Measurements from ENCODE around the gene HEPACAM. TPM values are rescaled to one million over a fixed set of nuclear protein-coding genes. Genes with fewer than 3 reads are reported as not detected.
A peak's percentile ranks its signal among the peaks of the same experiment; 100 is the strongest.

The HEPACAM gene
- total RNA-seq, 1 experiment from 2014 or later, result not detected

GRCh38 chr11:124900464-124900863, 35.4 kb downstream of the HEPACAM start:
- peak; percentile 94 for DNase-seq (ENCODE audit: low read depth)

GRCh38 chr11:124899383-124900145, 36.3 kb downstream of the HEPACAM start:
- DNase-seq (ENCODE audit: low read depth), result peak; percentile 36

DNA sequence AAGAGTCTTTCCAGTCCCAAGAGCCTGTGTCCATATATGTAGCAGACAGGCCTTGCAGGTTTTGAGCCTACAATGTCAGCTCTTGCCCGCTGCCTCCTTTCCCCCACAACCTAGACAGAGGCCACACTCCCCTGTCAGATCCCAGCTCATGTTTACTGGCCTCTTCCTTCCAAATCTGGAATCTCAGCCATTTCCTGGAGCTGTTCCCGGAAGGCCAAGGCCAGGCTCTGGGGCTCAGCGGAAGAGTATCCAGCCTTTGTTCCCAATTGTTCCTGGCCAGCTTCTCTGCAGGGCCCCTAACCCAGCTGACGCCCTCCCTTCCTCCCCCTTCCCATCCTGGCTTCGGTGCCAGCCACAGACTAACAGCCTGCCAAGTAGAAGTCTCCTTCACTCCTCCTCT, 37.1 kb downstream of the HEPACAM start:
- peak; percentile 82 for DNase-seq (ENCODE audit: low read depth)

GRCh38 chr11:124898263-124898680, 37.6 kb downstream of the HEPACAM start:
- peak; percentile 95 for DNase-seq (ENCODE audit: low read depth)

DNA sequence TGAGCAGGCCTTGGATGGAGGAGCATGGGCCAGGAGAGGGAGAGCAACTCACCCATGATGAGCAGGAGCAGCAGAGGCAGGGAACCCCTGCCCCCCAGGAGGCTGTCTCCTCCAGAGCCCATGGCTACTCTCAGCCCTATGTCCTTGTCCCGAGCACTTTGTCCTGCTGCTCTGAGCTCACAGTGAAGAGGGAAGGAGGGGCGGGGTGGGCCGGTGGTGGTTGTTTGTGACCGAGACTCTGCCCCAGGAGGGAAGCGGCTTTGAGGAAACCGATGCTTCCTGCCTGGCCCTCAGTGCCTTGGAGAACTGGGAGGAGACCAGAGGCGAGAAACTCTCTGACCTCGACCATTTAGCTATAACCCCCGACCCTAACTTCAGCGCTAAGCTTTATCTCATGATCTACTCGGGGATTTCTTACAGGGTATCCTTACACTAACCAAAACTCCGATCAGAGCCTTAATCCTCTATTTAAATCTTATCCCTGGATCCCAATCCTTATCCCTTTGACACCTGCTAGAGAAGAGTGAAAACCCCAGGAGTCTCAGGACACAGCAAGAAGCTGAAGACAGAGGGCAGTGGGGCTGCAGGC, 38.1 kb downstream of the HEPACAM start, which contains the start of gene ROBO4:
Gene ROBO4, minus strand, starts transcription at position 192 of the 589 bp plus-strand sequence. Its CDS starts 70 bp downstream, at position 122.
- DNase-seq (ENCODE audit: low read depth), result peak; percentile 30

- DNase-seq (ENCODE audit: low read depth), result peak; percentile 83
Observed at GRCh38 chr11:124896821-124897391, 38.9 kb downstream of the HEPACAM start.

GRCh38 chr11:124896071-124896750, 39.6 kb downstream of the HEPACAM start:
- peak; percentile 47 for DNase-seq (ENCODE audit: low read depth)

DNA sequence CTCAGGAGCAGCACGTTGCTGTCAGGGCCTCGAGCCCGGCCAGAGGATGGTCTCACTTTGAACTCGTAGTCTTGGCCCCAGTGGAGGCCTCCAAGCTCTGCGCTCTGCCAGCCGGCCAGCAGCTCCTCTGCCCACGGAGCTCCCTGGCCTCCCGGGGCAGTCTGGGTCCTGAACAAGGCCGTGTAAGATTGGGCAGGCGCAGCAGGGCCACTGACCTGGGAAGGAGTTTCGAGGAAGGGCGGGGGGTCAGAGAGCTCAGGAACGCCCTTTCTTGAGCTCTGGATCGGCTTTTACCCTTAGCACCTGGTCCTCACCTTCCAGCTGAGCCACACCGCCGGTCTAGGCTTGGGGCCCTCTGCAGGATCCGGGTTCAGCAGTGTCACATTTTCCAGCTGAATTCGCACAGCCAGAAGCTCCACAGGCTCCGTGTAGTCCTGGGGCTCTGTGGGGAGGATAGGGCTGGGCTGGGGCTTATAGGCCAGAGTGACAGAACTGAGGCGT, 40.3 kb downstream of the HEPACAM start:
- no peak for DNase-seq (ENCODE audit: low read depth)

GRCh38 chr11:124894606-124895430, 41.0 kb downstream of the HEPACAM start:
- DNase-seq (ENCODE audit: low read depth), result no peak

DNA sequence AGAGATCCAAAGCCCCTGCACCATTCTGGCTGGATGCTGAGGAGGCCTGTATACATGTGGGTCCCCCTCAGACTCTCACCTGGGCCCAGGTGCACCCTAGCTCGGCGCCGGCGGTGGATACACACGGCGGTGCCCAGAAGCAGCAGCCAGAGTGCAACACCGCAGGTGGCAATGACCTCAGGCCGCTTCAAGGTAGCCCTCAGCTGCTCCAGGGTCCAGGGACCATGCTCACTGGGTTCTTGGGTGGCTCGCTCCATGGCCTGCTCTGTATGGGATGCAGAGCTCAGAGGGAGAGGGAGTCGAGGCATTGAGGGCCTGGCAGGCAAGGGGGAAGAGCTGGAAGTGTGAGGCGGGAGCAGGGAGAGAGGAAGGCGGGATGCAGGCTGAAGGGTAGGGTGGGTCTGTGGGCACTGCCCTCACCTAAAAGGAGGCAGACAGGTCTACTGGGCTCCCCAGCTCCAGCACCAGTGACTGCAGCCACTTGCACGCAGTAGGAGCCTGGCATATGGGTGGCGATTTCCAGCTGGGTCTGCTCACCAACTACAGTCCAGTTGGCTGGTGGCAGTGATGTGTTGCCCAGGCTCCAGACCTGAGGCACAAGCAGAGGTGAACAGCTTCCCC, 42.0 kb downstream of the HEPACAM start:
- no peak for DNase-seq (ENCODE audit: low read depth)

- DNase-seq (ENCODE audit: low read depth), result no peak
Observed at GRCh38 chr11:124892750-124893454, 42.9 kb downstream of the HEPACAM start.

GRCh38 chr11:124892146-124892545, 43.7 kb downstream of the HEPACAM start:
- DNase-seq (ENCODE audit: low read depth), result no peak

DNA sequence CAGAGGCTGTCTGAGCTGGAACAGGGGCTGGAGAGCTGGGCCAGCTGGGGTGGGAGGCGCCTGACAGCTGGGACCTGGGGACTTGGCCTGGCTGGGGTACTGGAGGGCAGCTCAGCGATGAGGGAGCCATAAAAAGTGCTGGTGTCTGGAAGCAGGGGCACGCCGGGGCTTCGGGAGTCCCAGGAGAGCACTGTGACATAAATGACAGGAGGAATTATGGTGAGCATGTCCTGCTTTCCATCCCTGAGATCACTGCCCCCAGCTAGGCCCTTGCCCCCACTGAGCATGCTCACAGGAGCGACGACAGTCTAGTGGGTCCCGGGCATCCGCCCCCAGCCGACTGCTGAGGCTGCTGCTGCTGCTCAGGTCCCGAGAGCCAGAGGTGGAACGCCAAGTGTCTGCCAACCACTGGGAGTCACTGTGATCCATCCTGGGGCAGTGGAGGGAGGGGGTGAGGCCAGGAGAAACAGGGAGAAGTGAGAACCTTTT, 44.4 kb downstream of the HEPACAM start:
- no peak for DNase-seq (ENCODE audit: low read depth)

DNA sequence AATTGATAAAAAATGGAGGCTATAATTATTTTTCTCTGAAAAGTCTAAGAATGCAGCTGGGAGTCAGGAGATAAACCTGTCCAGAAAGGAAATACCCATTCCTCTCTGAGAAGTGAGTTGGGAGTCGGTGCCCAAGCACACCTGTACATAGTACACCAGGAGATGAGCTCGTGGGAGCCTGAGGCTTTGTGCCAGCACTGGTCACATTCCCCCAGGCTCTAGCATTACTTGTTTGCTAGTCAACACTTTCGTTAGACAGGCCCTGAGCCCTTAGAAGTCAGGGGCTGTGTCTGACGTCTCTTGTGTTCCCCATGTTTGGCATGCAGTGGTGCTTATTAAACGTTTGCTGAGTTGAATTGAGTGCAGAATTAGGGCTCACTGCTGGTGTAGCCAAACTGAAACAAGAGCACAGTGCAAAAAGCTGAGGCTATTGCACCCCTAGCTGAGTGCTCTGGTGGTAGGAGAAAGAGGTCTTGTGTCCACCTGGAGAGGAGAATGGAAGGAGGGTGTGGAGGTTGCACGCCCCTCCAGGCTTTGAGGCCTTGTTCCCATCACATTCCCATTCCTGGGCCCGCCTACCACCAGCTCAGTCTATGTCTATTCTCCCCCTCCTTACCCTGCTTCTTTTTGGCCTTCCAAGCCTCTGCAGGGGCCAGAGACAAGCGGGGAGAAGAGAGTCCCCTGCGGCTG, 45.0 kb downstream of the HEPACAM start:
- DNase-seq (ENCODE audit: low read depth), result no peak

- no peak for DNase-seq (ENCODE audit: low read depth)
Observed at GRCh38 chr11:124890151-124890550, 45.7 kb downstream of the HEPACAM start.

GRCh38 chr11:124889191-124890091, 46.4 kb downstream of the HEPACAM start:
- no peak for DNase-seq (ENCODE audit: low read depth)

DNA sequence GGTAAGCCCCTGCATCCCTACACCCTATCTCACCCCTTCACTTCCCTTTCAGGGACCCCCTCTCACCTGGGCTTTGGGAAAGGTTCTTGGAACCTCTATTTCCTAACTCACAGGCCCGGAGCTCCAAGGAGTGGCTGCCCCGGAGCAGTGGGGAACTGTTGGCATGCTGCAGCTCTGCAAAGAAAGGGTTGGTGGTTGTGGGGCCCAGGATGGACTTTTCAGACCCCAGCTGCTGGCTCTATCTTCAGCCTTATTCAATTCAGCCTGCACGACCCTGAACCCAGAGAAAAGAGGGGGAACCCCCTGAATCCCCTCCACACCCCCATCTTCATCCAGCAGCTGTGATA, 48.2 kb downstream of the HEPACAM start:
- no peak for DNase-seq (ENCODE audit: low read depth)

DNA sequence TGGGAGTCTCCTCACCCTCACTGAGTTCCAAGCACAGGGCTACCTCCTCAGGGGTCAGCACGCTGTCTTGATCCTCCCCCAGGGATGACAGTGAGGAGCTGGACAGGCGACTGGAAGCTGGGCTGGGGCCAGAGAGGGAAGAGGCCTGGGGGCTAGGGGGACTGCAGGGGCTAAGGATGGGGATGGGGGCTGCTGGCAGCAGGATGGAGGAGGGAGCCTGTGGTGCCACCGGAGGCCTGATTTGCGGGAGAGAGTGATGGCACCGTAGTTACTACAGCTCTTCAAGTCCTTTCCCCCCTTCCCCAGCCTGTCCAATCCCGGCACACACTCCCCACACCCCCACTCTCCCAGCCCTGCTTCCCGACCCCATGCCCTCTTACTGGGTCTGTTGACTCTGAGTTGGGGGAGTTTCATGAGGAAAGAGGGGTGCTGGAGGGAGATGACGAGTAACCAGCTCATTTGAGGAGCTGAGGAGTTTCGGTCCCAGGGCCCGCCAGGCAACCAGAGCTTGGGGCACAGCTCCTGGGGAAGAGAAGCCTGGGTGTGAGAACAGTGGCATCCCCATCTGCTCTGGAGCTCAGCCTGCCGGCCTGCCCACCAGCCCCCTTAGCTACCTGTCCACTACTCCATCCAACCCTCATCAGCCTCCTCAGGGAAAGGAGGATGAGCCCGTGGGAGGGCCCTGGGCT, 48.7 kb downstream of the HEPACAM start:
- DNase-seq (ENCODE audit: low read depth), result no peak

All from LHCN-M2 (cell line).